ENCODE measurements around the gene ANXA4.

- TF ChIP-seq CTCF (IDR thresholded peaks at IDR 0.05) (no peak), POLR2A (IDR thresholded peaks at IDR 0.05) (no peak)
These were observed 35.2 kb downstream of the ANXA4 start for GRCh38 chr2:69776886-69777785.

Measured in vagina (tissue), 2 donors.